RWPE1 (cell line): ENCODE data around the gene ICOS.
A peak's percentile ranks its signal among the peaks of the same experiment; 100 is the strongest.

ENCODE experiments used
- CTCF ChIA-PET: fragments of 350-600 bp; sonication (Branson Sonifier 250); formaldehyde crosslinking; extraction: SDS; loops from one replicate; lab custom pipeline; 2021; lab: Yijun Ruan, JAX
- POLR2A ChIA-PET: fragments of 400-600 bp; formaldehyde crosslinking; extraction: SDS; loops from one replicate; lab custom pipeline; 2020; ENCODE audit warnings: antibody characterized with exemption; ENCODE audit not compliant: low non-redundant PET; lab: Yijun Ruan, JAX
- DNase-seq: peaks from one replicate; pipeline ENCODE4 v3.0.0; 2012; ENCODE audit warnings: low spot score
- H3K27ac ChIP-seq: fragments of 450-650 bp; 2 replicates; pipeline ENCODE4 v1.5.1; 2017
- CTCF ChIP-seq: fragments of 450-650 bp; conservative IDR thresholded peaks from 2 replicates; pipeline ENCODE4 v1.5.1; 2017; ENCODE audit warnings: low read depth, mild to moderate bottlenecking

Gene ICOS

GRCh38 chr2:204008352-204008751 lies 71.8 kb downstream of the ICOS start:
- no peak overlapping the region for H3K27ac ChIP-seq
- ChIA-PET CTCF (no interaction called here), POLR2A (no interaction called here)
- no peak for TF ChIP-seq CTCF
- DNase-seq: no peak

- no peak for TF ChIP-seq CTCF
- no peak overlapping the region for H3K27ac ChIP-seq
- peak; percentile 4 for DNase-seq
- ChIA-PET POLR2A (no interaction called here), CTCF (interaction anchor here (0.6 kb wide), 1 partner anchor 23 kb away, joined by 4 read pairs; no protein-coding TSS in a partner anchor)
These were observed 74.3 kb downstream of the ICOS start for GRCh38 chr2:204010628-204011560.
